ENCODE results near the gene GAS1. TPM values are rescaled to one million over a fixed set of nuclear protein-coding genes. Genes with fewer than 3 reads are reported as not detected.

Gene GAS1
- total RNA-seq, 4 donors from 2014 or later: 15.6 to 50.4 (median 29.0) TPM

DNA sequence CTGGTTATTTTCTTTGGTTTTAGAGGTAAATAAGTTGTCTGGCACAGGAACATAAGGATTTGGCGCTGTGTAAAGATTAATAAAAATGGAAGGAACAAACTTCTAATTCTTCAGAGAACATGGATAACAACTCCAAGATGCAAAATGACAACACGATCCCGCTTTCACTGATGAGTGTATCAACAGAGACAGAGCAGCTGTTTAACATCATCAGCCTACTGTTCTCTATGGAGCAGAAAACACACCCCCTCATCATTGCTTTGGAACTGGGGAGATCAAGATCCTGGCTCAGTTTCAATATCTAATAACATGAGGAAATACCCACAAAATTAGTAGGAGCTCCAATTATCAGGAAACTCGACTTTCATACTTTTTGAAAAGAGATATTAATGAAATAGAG lies 8.3 kb upstream of the GAS1 start:
- Histone ChIP-seq H3K9me3 (no peaks in the 10 kb centered on the region), H3K27me3 (no peaks in the 10 kb centered on the region), H3K4me3 (no peak overlapping the region), H3K36me3 (no peaks in the 10 kb centered on the region), H3K27ac (no peak overlapping the region), H3K4me1 (no peaks in the 10 kb centered on the region)
- no peak for ATAC-seq
- no peak for TF ChIP-seq POLR2A (IDR thresholded peaks at IDR 0.05)
- in situ Hi-C loops (cut with MboI; ENCODE audit: low sequenced_read_pairs in 4 of 4): loop anchor here in 2 of 4 donors (25.0 kb wide), 2 partner anchors 107 to 357 kb away; no protein-coding TSS in a partner anchor
- DNase-seq: no peak
- intact Hi-C loops (cut with DNase I; ENCODE audit: low total_unique reads): no loop called here

- DNase-seq: no peak
- ATAC-seq: no peak
- TF ChIP-seq, protein P1, sequence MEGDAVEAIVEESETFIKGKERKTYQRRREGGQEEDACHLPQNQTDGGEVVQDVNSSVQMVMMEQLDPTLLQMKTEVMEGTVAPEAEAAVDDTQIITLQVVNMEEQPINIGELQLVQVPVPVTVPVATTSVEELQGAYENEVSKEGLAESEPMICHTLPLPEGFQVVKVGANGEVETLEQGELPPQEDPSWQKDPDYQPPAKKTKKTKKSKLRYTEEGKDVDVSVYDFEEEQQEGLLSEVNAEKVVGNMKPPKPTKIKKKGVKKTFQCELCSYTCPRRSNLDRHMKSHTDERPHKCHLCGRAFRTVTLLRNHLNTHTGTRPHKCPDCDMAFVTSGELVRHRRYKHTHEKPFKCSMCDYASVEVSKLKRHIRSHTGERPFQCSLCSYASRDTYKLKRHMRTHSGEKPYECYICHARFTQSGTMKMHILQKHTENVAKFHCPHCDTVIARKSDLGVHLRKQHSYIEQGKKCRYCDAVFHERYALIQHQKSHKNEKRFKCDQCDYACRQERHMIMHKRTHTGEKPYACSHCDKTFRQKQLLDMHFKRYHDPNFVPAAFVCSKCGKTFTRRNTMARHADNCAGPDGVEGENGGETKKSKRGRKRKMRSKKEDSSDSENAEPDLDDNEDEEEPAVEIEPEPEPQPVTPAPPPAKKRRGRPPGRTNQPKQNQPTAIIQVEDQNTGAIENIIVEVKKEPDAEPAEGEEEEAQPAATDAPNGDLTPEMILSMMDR (IDR thresholded peaks at IDR 0.05 in 4 of 5, conservative IDR thresholded peaks at IDR 0.05 in 1 of 5): no peak
- no peak for TF ChIP-seq POLR2A (IDR thresholded peaks at IDR 0.05)
Measured at GRCh38 chr9:86955042-86955441, 7.7 kb upstream of the GAS1 start.

GRCh38 chr9:86953181-86953580 lies 5.9 kb upstream of the GAS1 start:
- Histone ChIP-seq H3K27me3 (no peaks in the 10 kb centered on the region), H3K9me3 (no peaks in the 10 kb centered on the region), H3K4me3 (no peak overlapping the region), H3K4me1 (peaks cover 5 to 8% of the 10 kb centered on the region in 2 donors), H3K27ac (no peak overlapping the region), H3K36me3 (no peaks in the 10 kb centered on the region)
- TF ChIP-seq, protein P1 (IDR thresholded peaks at IDR 0.05 in 4 of 5, conservative IDR thresholded peaks at IDR 0.05 in 1 of 5): no peak
- TF ChIP-seq POLR2A (IDR thresholded peaks at IDR 0.05): no peak
- no peak for DNase-seq
- no peak for ATAC-seq
- in situ Hi-C loops (cut with MboI; ENCODE audit: low sequenced_read_pairs in 4 of 4) (loop anchor here in 2 of 4 donors (25.0 kb wide), 2 partner anchors 109 to 359 kb away; no protein-coding TSS in a partner anchor), intact Hi-C loops (cut with DNase I; ENCODE audit: low total_unique reads) (no loop called here)

More at GRCh38 chr9:86955042-86955441, 7.7 kb upstream of the GAS1 start:
- Histone ChIP-seq H3K36me3 (no peaks in the 10 kb centered on the region), H3K27ac (no peak overlapping the region), H3K4me1 (no peaks in the 10 kb centered on the region), H3K27me3 (no peaks in the 10 kb centered on the region), H3K9me3 (no peaks in the 10 kb centered on the region), H3K4me3 (no peak overlapping the region)
- intact Hi-C loops (cut with DNase I; ENCODE audit: low total_unique reads) (no loop called here), in situ Hi-C loops (cut with MboI; ENCODE audit: low sequenced_read_pairs in 4 of 4) (loop anchor here in 2 of 4 donors (25.0 kb wide), 2 partner anchors 107 to 357 kb away; no protein-coding TSS in a partner anchor)

- H3K27ac ChIP-seq: peak overlapping the region; percentile 80 to 92 (median 84)
- ATAC-seq (peak; percentile 58 to 63), DNase-seq (peak; percentile 56 to 64)
- in situ Hi-C loops (cut with MboI; ENCODE audit: low sequenced_read_pairs in 4 of 4) (loop anchor here in 1 of 4 donors (25.0 kb wide), 1 partner anchor 461 kb away; no protein-coding TSS in a partner anchor), intact Hi-C loops (cut with DNase I; ENCODE audit: low total_unique reads) (loop anchor here (2.0 to 10.0 kb wide), 3 partner anchors 34 to 376 kb away; no protein-coding TSS in a partner anchor)
- TF ChIP-seq, protein P1 (IDR thresholded peaks at IDR 0.05 in 4 of 5, conservative IDR thresholded peaks at IDR 0.05 in 1 of 5): peak; percentile 74 to 93 (median 82)
- no peak for TF ChIP-seq POLR2A (IDR thresholded peaks at IDR 0.05)
- peaks cover 16 to 18% of the 10 kb centered on the region in 2 donors for H3K4me1 ChIP-seq
- H3K36me3 ChIP-seq: no peaks in the 10 kb centered on the region
- H3K27me3 ChIP-seq: peaks cover 5 to 11% (median 7%) of the 10 kb centered on the region in 3 donors
- H3K9me3 ChIP-seq: no peaks in the 10 kb centered on the region
- peak overlapping the region; percentile 77 to 96 (median 80) for H3K4me3 ChIP-seq
Measured at GRCh38 chr9:86948074-86948929, 996 bp upstream of the GAS1 start.

Measured in gastrocnemius medialis (tissue), 4 donors.